ENCODE results near the gene SCRN1. TPM values are rescaled to one million over a fixed set of nuclear protein-coding genes. Genes with fewer than 3 reads are reported as not detected.

SCRN1 gene
- polyA plus RNA-seq, 1 donor from 2014 or later, result 130 TPM

- H3K27ac ChIP-seq (ENCODE audit: low read length), result no peak overlapping the region
- TF ChIP-seq POLR2AphosphoS5 (IDR thresholded peaks at IDR 0.05) (no peak), MXI1 (conservative IDR thresholded peaks at IDR 0.05; ENCODE audit: poor library complexity, severe bottlenecking) (no peak), REST (IDR thresholded peaks at IDR 0.05; ENCODE audit: borderline replicate concordance) (no peak), RAD21 (conservative IDR thresholded peaks at IDR 0.05) (peak; percentile 67), EZH2 (IDR thresholded peaks at IDR 0.05; ENCODE audit: borderline replicate concordance, insufficient read depth, low read length, poor library complexity, severe bottlenecking) (no peak), CTCF (IDR thresholded peaks at IDR 0.05; ENCODE audit: poor library complexity, severe bottlenecking) (peak; percentile 67), TAF1 (IDR thresholded peaks at IDR 0.05; ENCODE audit: low read depth) (no peak), SMC3 (conservative IDR thresholded peaks at IDR 0.05; ENCODE audit: poor library complexity) (peak; percentile 73), EP300 (conservative IDR thresholded peaks at IDR 0.05; ENCODE audit: poor library complexity, severe bottlenecking) (no peak)
- no peak overlapping the region for H2AFZ ChIP-seq (ENCODE audit: low read depth, low read length)
- H3F3A ChIP-seq (ENCODE audit: insufficient read depth, low read length, poor library complexity, severe bottlenecking), result no peaks in the 10 kb centered on the region
- no peak overlapping the region for H3K4me2 ChIP-seq (ENCODE audit: low read length)
- no peak overlapping the region for H3K9ac ChIP-seq (ENCODE audit: low read length)
- no peaks in the 10 kb centered on the region for H4K20me1 ChIP-seq (ENCODE audit: insufficient read depth)
- H3K9me2 ChIP-seq (ENCODE audit: insufficient read depth, low read length), result no peaks in the 10 kb centered on the region
- H3K27me3 ChIP-seq (ENCODE audit: insufficient read depth, low read depth, low read length), result no peaks in the 10 kb centered on the region
- no peaks in the 10 kb centered on the region for H3K36me3 ChIP-seq (ENCODE audit: insufficient read depth, low read length)
- no peaks in the 10 kb centered on the region for H3K9me3 ChIP-seq (ENCODE audit: low read length)
- no peak overlapping the region for H3K4me3 ChIP-seq (ENCODE audit: low read length)
- no peaks in the 10 kb centered on the region for H3K79me2 ChIP-seq (replicated peaks; ENCODE audit: insufficient read depth, low read length)
These were observed 111.4 kb downstream of the SCRN1 start for GRCh38 chr7:29878081-29878688.

- H3K4me3 ChIP-seq (ENCODE audit: low read length), result no peak overlapping the region
These were observed 112.4 kb downstream of the SCRN1 start for GRCh38 chr7:29877196-29877595.

More at GRCh38 chr7:29877196-29877595, 112.4 kb downstream of the SCRN1 start:
- no peaks in the 10 kb centered on the region for H3K27me3 ChIP-seq (ENCODE audit: insufficient read depth, low read depth, low read length)
- H3K36me3 ChIP-seq (ENCODE audit: insufficient read depth, low read length), result no peaks in the 10 kb centered on the region
- H3K79me2 ChIP-seq (replicated peaks; ENCODE audit: insufficient read depth, low read length), result no peaks in the 10 kb centered on the region
- H4K20me1 ChIP-seq (ENCODE audit: insufficient read depth), result no peaks in the 10 kb centered on the region
- no peak overlapping the region for H2AFZ ChIP-seq (ENCODE audit: low read depth, low read length)
- no peak overlapping the region for H3K4me2 ChIP-seq (ENCODE audit: low read length)
- H3K9me2 ChIP-seq (ENCODE audit: insufficient read depth, low read length), result no peaks in the 10 kb centered on the region
- no peaks in the 10 kb centered on the region for H3K9me3 ChIP-seq (ENCODE audit: low read length)
- no peaks in the 10 kb centered on the region for H3F3A ChIP-seq (ENCODE audit: insufficient read depth, low read length, poor library complexity, severe bottlenecking)
- peak overlapping the region; percentile 13 for H3K9ac ChIP-seq (ENCODE audit: low read length)
- no peak for TF ChIP-seq TAF1 (IDR thresholded peaks at IDR 0.05; ENCODE audit: low read depth)
- peak; percentile 47 for TF ChIP-seq EP300 (conservative IDR thresholded peaks at IDR 0.05; ENCODE audit: poor library complexity, severe bottlenecking)
- TF ChIP-seq POLR2AphosphoS5 (IDR thresholded peaks at IDR 0.05), result peak; percentile 34
- TF ChIP-seq CTCF (IDR thresholded peaks at IDR 0.05; ENCODE audit: poor library complexity, severe bottlenecking), result no peak
- peak overlapping the region; percentile 39 for H3K27ac ChIP-seq (ENCODE audit: low read length)

All from neural cell (in vitro differentiated cells).